OCI-LY1 (cell line): ENCODE measurements around the gene PTPRR.

Source experiments
- EZH2 ChIP-seq: fragments of 200-600 bp; sonication (generic), shearing (Covaris generic); IDR thresholded peaks from 2 replicates; pipeline ENCODE4 v1.8.0; 2017; ENCODE audit warnings: borderline replicate concordance, mixed run types, mild to moderate bottlenecking, antibody characterized with exemption, low read length, moderate library complexity, mixed read lengths
- TF ChIP-seq, protein P1 (sequence below): fragments of 200-600 bp; sonication (generic), shearing (Covaris generic); IDR thresholded peaks from 2 replicates; pipeline ENCODE4 v1.5.1; 2017; ENCODE audit warnings: mild to moderate bottlenecking, antibody characterized with exemption, low read length, moderate library complexity, mixed read lengths

DNA sequence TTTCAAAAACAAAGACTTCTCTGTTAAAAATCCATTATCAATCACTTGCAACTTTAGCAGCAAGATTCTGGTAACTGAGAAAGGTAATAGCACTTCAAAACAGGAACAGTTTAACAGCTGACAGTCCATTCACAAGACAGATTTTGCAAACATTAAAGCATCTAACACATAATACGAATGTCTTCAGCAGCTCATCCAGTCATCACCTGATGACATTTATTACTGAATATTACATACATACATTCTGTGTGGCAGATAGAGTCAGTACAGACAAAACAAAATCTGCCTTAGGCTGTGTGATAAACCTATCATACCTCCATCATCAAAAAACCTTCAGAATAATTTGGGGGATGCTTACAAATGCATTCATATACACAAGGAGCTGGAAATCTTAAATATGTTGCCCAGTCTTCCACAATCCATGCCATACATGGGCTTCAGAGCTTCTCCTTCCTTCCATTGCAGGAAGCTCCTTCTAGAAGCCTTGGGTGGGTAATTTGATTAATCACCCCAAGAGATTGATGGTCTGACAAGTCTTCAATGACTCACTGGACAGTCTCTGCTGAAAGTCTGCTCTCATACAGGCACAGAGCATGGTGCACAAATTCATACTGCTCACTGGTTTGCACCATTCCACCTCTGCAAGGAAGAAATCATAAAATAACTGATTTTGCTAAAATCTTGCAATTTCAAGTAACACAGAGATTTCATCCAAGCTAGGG is 281.7 kb downstream of the PTPRR start:
- TF ChIP-seq, protein P1, sequence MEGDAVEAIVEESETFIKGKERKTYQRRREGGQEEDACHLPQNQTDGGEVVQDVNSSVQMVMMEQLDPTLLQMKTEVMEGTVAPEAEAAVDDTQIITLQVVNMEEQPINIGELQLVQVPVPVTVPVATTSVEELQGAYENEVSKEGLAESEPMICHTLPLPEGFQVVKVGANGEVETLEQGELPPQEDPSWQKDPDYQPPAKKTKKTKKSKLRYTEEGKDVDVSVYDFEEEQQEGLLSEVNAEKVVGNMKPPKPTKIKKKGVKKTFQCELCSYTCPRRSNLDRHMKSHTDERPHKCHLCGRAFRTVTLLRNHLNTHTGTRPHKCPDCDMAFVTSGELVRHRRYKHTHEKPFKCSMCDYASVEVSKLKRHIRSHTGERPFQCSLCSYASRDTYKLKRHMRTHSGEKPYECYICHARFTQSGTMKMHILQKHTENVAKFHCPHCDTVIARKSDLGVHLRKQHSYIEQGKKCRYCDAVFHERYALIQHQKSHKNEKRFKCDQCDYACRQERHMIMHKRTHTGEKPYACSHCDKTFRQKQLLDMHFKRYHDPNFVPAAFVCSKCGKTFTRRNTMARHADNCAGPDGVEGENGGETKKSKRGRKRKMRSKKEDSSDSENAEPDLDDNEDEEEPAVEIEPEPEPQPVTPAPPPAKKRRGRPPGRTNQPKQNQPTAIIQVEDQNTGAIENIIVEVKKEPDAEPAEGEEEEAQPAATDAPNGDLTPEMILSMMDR, result no peak
- no peak for TF ChIP-seq EZH2
